GM04504 (cell line): Measurements from ENCODE around the gene CNIH3.
"Not testable (repeated sequence)": the region's sequence is repeated elsewhere in the genome, so short reads cannot be mapped to it uniquely, and the experiment has no call there.

Experiments
- DNase-seq: peaks from one replicate; pipeline ENCODE4 v3.0.0-alpha.2; 2012; ENCODE audit warnings: low read depth

The CNIH3 gene

GRCh38 chr1:224689374-224689773 lies 73.3 kb downstream of the CNIH3 start:
- no peak for DNase-seq

GRCh38 chr1:224690576-224690975 lies 74.5 kb downstream of the CNIH3 start:
- no peak for DNase-seq

- DNase-seq: no peak
Observed at GRCh38 chr1:224691148-224691925, 75.2 kb downstream of the CNIH3 start.

- no peak for DNase-seq
Observed at GRCh38 chr1:224694969-224695368, 78.9 kb downstream of the CNIH3 start.

- DNase-seq: no peak
Observed at GRCh38 chr1:224696021-224696420, 79.9 kb downstream of the CNIH3 start.

- peak; percentile 55 for DNase-seq
Observed at GRCh38 chr1:224696891-224697765, 81.0 kb downstream of the CNIH3 start.

GRCh38 chr1:224698015-224698451 lies 81.9 kb downstream of the CNIH3 start:
- no peak for DNase-seq

- no peak for DNase-seq
Observed at GRCh38 chr1:224700918-224701531, 84.9 kb downstream of the CNIH3 start.

- DNase-seq: no peak
Observed at GRCh38 chr1:224703702-224704101, 87.6 kb downstream of the CNIH3 start.

GRCh38 chr1:224704107-224704735 lies 88.1 kb downstream of the CNIH3 start:
- no peak for DNase-seq

GRCh38 chr1:224705578-224705977 lies 89.5 kb downstream of the CNIH3 start:
- no peak for DNase-seq

GRCh38 chr1:224707843-224708725 lies 92.0 kb downstream of the CNIH3 start:
- peak; percentile 50 for DNase-seq

GRCh38 chr1:224710196-224710595 lies 94.1 kb downstream of the CNIH3 start:
- no peak for DNase-seq

GRCh38 chr1:224711231-224711756 lies 95.2 kb downstream of the CNIH3 start:
- not testable (repeated sequence) for DNase-seq

GRCh38 chr1:224711876-224712275 lies 95.8 kb downstream of the CNIH3 start:
- no peak for DNase-seq

- DNase-seq: no peak
Observed at GRCh38 chr1:224713228-224713627, 97.1 kb downstream of the CNIH3 start.

- no peak for DNase-seq
Observed at GRCh38 chr1:224714553-224714952, 98.4 kb downstream of the CNIH3 start.

- DNase-seq: no peak
Observed at GRCh38 chr1:224718470-224719053, 102.4 kb downstream of the CNIH3 start.

GRCh38 chr1:224719716-224720115 lies 103.6 kb downstream of the CNIH3 start:
- no peak for DNase-seq

GRCh38 chr1:224720216-224720615 lies 104.1 kb downstream of the CNIH3 start:
- no peak for DNase-seq
